ENCODE measurements around the gene RETSAT.
"Not testable (repeated sequence)": the region's sequence is repeated elsewhere in the genome, so short reads cannot be mapped to it uniquely, and the experiment has no call there.

GRCh38 chr2:85323988-85324367, 30.4 kb downstream of the RETSAT start:
- TF ChIP-seq CTCF, POLR2A (IDR thresholded peaks at IDR 0.05): not testable (repeated sequence)
